Hepatocyte (in vitro differentiated cells): ENCODE results near the gene KNOP1. TPM values are rescaled to one million over a fixed set of nuclear protein-coding genes. Genes with fewer than 3 reads are reported as not detected.

ENCODE experiments used
- DNase-seq: peaks from one replicate; pipeline ENCODE4 v3.0.0-alpha.2; 2016; ENCODE audit warnings: low spot score
- H2AFZ ChIP-seq: fragments of 200-600 bp; sonication (generic); 2 replicates; pipeline ENCODE4 v1.6.0; 2016; ENCODE audit warnings: antibody characterized with exemption, mild to moderate bottlenecking
- H3K27ac ChIP-seq: fragments of 200-600 bp; sonication (generic); 2 replicates; pipeline ENCODE4 v1.5.1; 2016; ENCODE audit warnings: mild to moderate bottlenecking
- H3K27me3 ChIP-seq: fragments of 200-600 bp; sonication (generic); 2 replicates; pipeline ENCODE4 v1.6.1; 2016
- H3K36me3 ChIP-seq: fragments of 200-600 bp; sonication (generic); replicated peaks from 2 replicates; pipeline ENCODE4 v1.5.1; 2016; ENCODE audit warnings: low read depth; ENCODE audit not compliant: insufficient read depth
- H3K4me1 ChIP-seq: fragments of 200-600 bp; sonication (generic); 2 replicates; pipeline ENCODE4 v1.5.1; 2016; ENCODE audit warnings: mild to moderate bottlenecking, moderate library complexity; ENCODE audit not compliant: insufficient read depth
- H3K4me2 ChIP-seq: fragments of 200-600 bp; sonication (generic); 2 replicates; pipeline ENCODE4 v1.6.0; 2016
- H3K4me3 ChIP-seq: fragments of 200-600 bp; sonication (generic); 2 replicates; pipeline ENCODE4 v1.5.1; 2016; ENCODE audit warnings: mild to moderate bottlenecking
- H3K79me2 ChIP-seq: fragments of 200-600 bp; sonication (generic); 2 replicates; pipeline ENCODE4 v1.6.0; 2017; ENCODE audit warnings: mild to moderate bottlenecking
- H3K9me2 ChIP-seq: fragments of 200-600 bp; sonication (generic); replicated peaks from 2 replicates; pipeline ENCODE4 v1.6.0; 2017; ENCODE audit warnings: mild to moderate bottlenecking; ENCODE audit not compliant: insufficient read depth
- H3K9me3 ChIP-seq: fragments of 200-600 bp; sonication (generic); 2 replicates; pipeline ENCODE4 v1.5.1; 2016; ENCODE audit warnings: low read depth, mild to moderate bottlenecking
- H4K20me1 ChIP-seq: fragments of 200-600 bp; sonication (generic); 2 replicates; pipeline ENCODE4 v1.6.0; 2016; ENCODE audit warnings: mild to moderate bottlenecking; ENCODE audit not compliant: insufficient read depth, poor library complexity, severe bottlenecking
- CTCF ChIP-seq: fragments of 200-600 bp; sonication (generic); IDR thresholded peaks from 2 replicates; pipeline ENCODE4 v1.5.1; 2016; ENCODE audit warnings: antibody characterized with exemption, mild to moderate bottlenecking; ENCODE audit not compliant: poor library complexity
- EZH2 ChIP-seq: fragments of 200-600 bp; sonication (generic); IDR thresholded peaks from 2 replicates; pipeline ENCODE4 v1.6.1; 2016; ENCODE audit warnings: antibody characterized with exemption, mild to moderate bottlenecking, borderline replicate concordance
- EZH2phosphoT487 ChIP-seq: fragments of 200-600 bp; sonication (generic); IDR thresholded peaks from one replicate; pipeline ENCODE4 v1.6.1; 2018; ENCODE audit warnings: antibody characterized with exemption, mild to moderate bottlenecking, low read depth, moderate library complexity; ENCODE audit not compliant: unreplicated experiment, severe bottlenecking
- WGBS: methylation state at CpG from one replicate; pipeline ENCODE4 v1.1.6; 2016; ENCODE audit warnings: low lambda C conversion rate; ENCODE audit errors: missing lambda C conversion rate; 5-methylcytosine and 5-hydroxymethylcytosine counted together
- polyA plus RNA-seq: library from polyadenylated mRNA; unstranded; fragments of >200 nt; fragmentation: Nextera tagmentation; extraction: Ambion mirVana; gene quantifications from 2 replicates; pipeline ENCODE4 v1.2.1, GENCODE V29; 2016
- total RNA-seq: library from RNA; depleted of rRNA; stranded (reverse); fragments of >200 nt; gene quantifications from 2 replicates; pipeline ENCODE4 v1.2.3, GENCODE V29; 2014

Gene KNOP1
- total RNA-seq (19.4 and 22.0 TPM in 2 replicates), polyA plus RNA-seq (28.2 and 30.4 TPM in 2 replicates)

GRCh38 chr16:19717741-19718623, at the start of gene KNOP1, which contains the start of gene IQCK:
TSS of gene KNOP1 (minus strand) at chr16:19718227. CDS start at chr16:19715035, 3,192 bp downstream.
TSS of gene IQCK (plus strand) at chr16:19718271. CDS start at chr16:19718307, 36 bp downstream.
- under 1% methylated on average over 71 of the region's 88 CpGs for WGBS
- Histone ChIP-seq H3K36me3 (no peaks in the 10 kb centered on the region), H3K79me2 (peaks cover 63% of the 10 kb centered on the region), H2AFZ (peak within 1 kb of the TSS; percentile 96), H3K4me1 (peaks cover 18% of the 10 kb centered on the region), H3K9me2 (no peaks in the 10 kb centered on the region), H3K4me2 (peak within 1 kb of the TSS; percentile 91), H3K9me3 (no peaks in the 10 kb centered on the region), H3K27ac (peak within 1 kb of the TSS; percentile 82), H4K20me1 (no peaks in the 10 kb centered on the region), H3K27me3 (no peaks in the 10 kb centered on the region), H3K4me3 (peak within 1 kb of the TSS; percentile 96)
- peak; percentile 94 for DNase-seq
- TF ChIP-seq CTCF = peak; percentile 4
- no peak for TF ChIP-seq EZH2phosphoT487
- no peak for TF ChIP-seq EZH2

- TF ChIP-seq CTCF (no peak), EZH2 (no peak), EZH2phosphoT487 (no peak)
- 96% methylated on average over 13 of the region's 13 CpGs for WGBS
- H3K4me3 ChIP-seq = no peak overlapping the region
- H3K9me2 ChIP-seq = no peaks in the 10 kb centered on the region
- no peak overlapping the region for H3K4me2 ChIP-seq
- H3K4me1 ChIP-seq = no peaks in the 10 kb centered on the region
- no peak overlapping the region for H2AFZ ChIP-seq
- no peaks in the 10 kb centered on the region for H4K20me1 ChIP-seq
- H3K36me3 ChIP-seq = no peaks in the 10 kb centered on the region
- DNase-seq = no peak
- H3K27me3 ChIP-seq = no peaks in the 10 kb centered on the region
- no peaks in the 10 kb centered on the region for H3K79me2 ChIP-seq
- no peaks in the 10 kb centered on the region for H3K9me3 ChIP-seq
- no peak overlapping the region for H3K27ac ChIP-seq
These were observed 49.5 kb upstream of the KNOP1 start for GRCh38 chr16:19767497-19767896.

GRCh38 chr16:19766988-19767387, 49.0 kb upstream of the KNOP1 start:
- no peaks in the 10 kb centered on the region for H3K36me3 ChIP-seq
- H3K4me3 ChIP-seq = no peak overlapping the region
- H3K9me2 ChIP-seq = no peaks in the 10 kb centered on the region
- H3K27me3 ChIP-seq = no peaks in the 10 kb centered on the region
- H2AFZ ChIP-seq = no peak overlapping the region
- no peak overlapping the region for H3K4me2 ChIP-seq
- TF ChIP-seq EZH2 (no peak), EZH2phosphoT487 (no peak), CTCF (no peak)
- H3K79me2 ChIP-seq = no peaks in the 10 kb centered on the region
- H3K4me1 ChIP-seq = no peaks in the 10 kb centered on the region
- 93% methylated on average over 9 of the region's 9 CpGs for WGBS
- H3K27ac ChIP-seq = no peak overlapping the region
- H4K20me1 ChIP-seq = no peaks in the 10 kb centered on the region
- no peak for DNase-seq
- H3K9me3 ChIP-seq = no peaks in the 10 kb centered on the region
